ENCODE results near the gene ARHGAP15.

The ARHGAP15 gene

DNA sequence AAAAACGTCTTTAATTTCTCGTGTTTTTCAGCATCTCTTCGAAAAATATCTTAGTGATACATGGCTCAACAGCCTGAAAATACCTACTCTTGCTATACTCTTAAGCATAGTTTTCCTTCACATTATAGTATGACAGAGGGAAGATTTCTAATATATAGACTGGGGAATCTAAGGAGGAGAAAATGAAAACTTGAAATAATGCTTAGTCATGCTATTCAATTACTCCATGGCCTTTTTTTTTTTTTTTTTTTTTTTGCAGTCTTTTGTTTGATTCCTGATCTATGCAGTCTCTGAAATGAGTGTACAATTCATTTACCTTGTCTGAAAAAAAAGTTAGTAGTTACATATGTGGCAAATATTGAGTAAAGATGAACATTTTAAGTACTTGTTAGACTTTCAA, 337.8 kb downstream of the ARHGAP15 start:
- no peak for DNase-seq

DNA sequence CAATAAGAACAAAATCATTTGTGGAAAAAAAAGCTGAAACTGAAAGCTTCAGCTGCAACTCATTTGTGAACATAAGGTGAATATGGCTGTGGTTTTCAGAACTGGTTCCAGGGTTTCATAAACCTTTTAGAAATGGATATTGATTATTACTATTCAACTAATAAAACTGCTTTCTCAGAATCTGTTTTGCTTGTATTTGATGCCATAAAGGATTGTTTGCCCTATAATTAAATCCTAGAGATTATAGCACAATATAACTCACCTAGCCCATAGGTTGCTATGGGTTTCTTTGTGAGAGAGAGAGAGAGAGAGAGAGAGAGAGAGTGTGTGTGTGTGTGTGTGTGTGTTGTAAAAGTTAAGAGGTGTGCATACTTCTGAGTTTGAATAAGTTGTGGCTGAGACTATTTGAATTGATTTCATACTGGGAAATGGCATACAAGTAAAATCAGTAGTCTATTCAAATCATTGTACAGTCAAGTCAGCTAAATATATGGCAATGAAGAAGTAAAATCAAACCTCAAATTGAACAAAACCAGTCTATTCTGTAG, 339.2 kb downstream of the ARHGAP15 start:
- no peak for DNase-seq

DNA sequence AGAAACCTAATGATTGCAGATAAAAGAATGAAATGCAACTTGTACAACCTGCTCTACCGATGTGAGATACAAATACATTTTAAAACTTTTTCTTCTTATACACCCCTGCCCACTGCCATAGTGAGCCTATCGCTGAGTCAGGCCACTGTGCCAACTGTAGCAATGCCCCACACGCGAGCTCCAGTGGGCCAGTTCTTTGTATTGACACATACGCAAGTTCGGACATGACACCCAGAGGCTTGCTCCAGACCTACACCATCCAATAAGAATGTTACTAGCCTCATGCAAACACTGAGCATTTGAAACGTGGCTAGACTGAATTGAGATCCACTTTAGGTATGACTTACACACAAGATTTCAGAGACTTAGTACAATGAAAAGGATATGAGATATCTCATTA, 340.1 kb downstream of the ARHGAP15 start:
- no peak for DNase-seq

DNA sequence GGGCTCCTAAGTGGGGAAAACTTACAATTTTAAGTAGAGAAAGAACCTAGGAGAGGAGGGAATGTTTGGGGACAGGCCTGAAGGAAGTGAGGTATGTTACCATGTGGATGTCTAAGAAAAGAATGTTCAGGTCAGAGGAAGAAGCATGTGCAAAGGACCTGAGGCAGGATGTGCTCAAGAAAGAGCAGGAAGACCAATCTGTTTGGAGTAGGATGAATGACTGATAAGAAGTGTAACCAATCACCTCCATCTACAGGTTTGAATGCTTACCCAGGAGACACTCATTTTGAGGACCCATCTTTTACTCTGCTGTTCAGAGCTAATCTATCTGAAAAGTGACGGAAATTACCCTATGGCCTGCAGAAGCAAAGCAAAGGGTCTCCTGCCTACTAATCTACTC, 342.3 kb downstream of the ARHGAP15 start:
- no peak for DNase-seq

DNA sequence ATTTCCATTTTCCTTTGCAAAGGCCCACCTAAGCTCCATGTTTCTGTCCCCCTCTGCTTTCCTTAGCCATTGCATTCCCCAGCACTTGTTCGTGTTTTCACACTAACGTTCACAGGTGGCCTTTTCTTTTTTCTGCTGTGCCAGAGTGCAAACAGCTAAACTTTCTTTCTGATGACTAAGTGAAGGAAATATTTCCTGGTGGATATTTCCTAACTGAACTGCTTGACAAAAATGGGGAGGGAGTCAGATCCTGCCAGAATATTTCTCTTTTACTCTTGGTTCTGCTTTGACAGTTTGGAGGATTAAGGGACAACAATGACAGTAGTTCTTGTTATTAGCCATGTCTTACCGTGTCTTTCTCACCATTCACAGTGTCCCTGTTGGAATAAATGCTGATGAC, 344.0 kb downstream of the ARHGAP15 start:
- DNase-seq = no peak

DNA sequence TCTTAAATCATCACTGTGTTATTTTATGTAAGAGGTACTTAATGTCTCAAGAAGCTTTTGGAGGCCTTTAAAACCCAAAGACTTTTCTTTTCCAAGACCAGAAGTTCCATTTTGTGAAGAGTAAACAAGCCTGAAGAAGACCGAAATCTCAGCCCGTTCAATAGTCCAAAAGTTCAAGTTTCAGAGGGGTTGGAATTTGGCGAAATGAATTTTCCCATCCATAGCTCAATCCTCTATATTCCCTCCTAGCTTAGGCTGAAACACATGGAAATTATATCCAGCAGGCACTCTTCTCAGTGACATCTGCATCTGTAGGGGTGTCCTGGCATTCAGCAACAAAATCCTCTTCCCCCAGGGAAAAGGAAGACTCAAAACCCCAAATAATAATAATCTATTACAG, 344.6 kb downstream of the ARHGAP15 start:
- DNase-seq = no peak

DNA sequence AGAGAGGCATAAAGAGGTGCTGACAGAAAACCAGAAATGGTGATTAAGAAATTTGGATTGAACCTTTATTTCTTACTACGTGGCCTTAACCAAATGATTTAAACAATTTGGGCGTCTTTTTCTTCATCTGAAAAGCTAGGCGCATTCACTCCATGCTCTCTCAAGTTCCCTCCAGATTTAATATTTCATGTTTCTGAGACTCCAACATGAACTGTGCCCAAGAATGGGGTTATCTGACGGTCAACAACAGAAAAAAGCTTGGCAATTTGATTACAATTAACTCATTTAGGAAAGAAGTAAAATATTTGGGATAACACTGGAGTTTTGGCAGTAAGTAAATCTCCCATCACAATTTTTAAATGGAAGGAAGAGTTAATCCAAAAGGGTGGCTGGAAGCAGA, 345.4 kb downstream of the ARHGAP15 start:
- DNase-seq = no peak

DNA sequence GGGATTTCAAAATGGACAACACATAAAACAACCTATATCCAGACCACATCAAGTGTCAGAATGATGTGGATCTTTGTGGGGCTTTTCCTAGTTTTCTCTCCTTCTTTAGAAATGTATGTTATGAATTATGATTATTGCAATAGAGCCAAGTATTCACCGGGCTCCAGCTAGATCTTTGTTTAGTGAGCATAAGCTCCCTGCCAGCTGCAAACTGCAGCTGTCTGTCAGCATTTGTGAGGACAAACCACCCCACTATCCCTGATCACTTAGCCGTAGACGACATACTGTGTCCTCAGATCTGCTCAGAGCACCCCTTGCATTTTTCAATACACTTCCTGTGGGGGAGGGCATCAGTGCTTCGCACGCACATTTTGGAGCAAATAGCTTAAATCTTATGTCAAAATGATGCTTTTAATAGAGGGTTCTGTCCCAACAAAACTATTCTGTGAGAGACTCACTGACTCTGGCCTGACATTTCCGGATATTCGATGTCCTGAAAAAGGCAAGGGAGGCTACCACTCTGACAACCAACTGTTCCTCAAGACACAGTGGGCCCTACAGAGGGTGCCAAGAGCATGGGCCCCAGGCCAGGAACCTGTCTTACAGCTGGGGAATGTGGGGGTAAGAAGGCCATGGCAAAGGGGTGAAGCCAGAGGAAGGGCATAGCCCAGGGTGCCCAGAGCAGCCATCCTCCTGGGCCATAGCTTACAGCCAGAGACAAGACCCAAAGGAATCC, 346.0 kb downstream of the ARHGAP15 start:
- DNase-seq = no peak

DNA sequence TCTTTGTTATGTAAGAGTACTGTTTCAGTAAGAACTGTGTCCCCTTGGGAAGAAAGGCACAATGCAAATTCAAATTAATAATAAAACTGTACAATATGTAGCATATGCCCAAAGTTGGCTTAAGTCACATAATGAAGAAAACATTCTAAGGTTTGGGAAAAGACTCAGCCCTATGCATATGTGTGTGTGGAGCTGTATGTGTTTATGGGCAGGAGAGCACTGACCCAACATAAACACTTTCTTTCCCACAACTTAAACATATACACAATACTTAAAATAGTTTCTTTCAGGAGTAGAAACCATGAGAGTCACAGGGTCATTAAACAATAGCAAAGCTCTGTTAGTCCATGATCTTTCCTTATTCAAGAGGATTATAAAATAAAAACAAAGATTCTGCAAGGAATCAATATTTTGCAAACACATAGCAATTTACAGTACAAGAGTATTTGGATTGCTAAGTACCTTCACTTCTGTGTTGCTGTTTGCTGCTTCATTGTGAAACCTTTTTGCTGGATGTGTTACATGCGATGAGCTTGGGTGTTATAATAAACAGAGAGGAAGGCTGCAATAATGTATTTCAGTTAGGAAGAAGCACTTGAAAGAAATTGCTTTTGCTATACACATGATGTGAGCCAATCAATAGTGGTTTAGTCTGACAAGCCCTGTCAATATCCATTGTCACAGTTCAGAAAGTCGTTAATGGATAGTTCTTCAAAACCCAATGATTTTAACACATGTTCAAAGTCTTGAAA, 347.3 kb downstream of the ARHGAP15 start:
- DNase-seq = no peak

DNA sequence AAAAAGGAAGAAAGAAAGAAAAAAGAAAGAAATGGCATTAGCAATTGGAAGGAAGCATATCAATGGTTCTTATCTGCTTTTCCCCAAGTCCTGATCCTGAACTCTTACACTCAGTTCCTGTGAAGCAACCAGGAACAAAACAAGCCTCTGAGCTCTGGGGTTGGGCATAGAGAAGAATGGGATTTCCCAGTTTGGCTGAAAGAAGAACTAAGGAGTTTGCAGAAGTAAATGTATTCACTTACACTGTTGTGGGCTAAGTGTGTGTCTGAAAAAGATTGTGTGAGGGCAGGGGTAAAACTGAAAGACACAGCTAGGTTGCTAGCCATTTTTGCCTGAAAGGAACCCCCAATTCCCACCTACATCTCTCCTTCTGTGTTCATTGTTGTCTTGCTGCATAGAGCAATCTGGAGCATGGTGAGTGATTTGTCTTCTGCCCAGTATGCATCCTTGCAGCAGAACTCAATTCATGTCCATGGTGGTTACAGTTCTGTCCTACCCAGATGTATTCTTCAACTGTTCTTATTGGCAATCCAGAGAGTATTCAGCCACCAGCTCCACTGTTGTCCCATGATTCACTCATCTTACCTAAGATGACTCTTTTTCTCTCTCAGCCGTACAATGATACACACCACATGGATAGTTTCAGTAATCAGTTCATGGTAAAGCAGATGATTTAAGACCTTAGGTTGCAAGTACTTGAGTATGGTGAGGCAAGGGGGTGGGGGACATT, 348.7 kb downstream of the ARHGAP15 start:
- no peak for DNase-seq

DNA sequence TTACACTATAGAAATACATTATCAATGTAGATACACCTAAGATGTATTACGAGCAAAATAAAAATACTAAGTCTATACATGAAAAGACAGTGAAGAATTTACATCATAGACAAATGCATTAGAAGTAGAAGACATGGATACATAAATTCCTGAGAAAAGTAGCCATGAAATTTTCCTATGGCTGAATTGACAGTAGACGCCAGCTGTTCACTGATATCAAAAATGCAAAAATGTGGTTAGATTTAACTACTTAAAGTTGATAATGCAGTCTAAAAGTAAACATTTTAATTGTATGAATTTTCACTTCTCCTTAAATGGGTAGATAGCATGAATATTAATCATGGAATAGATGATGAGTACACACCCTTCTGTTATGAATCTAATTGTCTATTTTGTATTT, 350.9 kb downstream of the ARHGAP15 start:
- no peak for DNase-seq

DNA sequence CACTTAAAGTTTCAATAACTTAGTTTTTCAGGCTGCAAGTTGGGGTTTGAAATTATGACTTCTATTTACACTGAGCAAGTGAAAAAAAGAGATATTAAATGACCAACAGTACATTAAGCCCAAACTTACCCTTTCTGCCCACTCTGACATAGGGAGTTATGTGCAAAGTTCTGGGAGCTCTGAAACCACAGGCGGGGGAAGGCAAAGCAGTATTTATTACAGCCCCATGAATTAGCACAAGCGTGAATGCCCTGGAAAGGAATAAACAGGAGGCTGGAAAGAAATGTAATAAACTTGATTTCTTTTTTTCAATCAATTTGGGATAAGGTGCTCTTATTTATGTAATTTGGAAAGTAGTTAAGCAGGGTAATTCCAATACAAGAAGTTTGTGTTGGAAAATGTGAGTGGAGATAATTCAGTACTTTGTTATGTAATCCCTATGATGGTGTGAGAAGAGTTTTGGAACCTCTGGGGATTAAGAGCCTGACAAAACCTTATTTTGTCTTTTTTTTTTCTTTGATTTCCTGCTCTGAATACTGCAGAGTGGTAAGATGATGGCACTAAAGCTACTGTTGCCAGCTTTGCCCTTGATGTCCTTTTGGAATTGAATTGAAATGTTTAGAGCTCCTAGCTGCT, 351.5 kb downstream of the ARHGAP15 start:
- no peak for DNase-seq

DNA sequence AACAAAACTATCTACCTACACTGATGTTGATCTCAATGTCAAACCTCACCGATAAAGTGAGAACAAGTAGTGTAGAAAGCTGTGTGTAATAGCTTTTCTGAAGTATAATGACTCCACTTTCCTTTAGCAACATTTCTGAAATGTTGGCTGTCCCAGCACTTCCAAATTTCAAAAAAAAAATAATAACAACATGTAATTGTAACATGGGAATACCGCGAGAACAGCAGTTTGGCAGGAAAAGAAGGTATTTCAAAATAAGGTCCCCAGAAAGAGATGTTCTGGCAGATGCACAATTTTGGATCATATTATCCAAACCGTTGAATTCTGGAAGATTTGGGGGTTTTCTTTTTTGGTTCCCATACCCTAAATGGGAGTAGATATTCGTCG, 352.0 kb downstream of the ARHGAP15 start:
- no peak for DNase-seq

DNA sequence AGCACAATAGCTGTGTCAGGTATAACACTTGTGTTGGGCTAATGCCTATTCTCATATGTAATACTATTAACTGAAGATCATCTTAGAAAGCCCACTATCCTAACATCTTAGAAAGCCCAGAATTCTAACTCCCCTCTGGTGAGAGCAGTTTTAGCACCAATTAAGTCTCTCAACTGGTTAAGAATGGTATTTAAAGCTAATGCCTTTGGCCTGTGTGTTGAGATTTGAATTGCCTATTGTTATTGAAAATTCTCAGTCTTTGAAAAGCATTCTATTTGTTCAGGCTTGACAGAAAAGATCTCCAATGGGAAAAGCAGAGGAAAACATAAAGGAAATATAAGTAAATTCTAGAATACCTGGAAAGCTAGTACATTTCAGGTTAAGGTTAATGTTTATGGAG, 352.5 kb downstream of the ARHGAP15 start:
- DNase-seq = no peak

DNA sequence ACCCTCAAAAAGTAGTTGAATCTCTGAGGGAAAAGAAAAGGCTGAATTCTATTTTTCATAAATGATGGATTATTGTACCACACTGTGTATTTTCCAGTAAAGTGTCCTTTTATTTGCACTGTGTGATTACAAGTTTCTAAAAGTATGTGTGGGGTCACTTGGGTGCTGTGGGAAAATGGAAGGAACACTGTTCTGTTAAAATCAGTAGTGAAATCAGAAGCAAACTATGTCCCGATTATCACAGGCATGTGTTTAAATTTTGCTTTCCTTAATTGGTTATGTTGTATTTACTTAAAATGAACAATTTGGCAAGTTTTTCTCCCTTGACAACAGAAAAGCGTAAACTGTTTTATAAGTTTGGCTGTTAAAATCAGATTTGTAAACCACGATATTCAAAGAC, 353.1 kb downstream of the ARHGAP15 start:
- DNase-seq = no peak

DNA sequence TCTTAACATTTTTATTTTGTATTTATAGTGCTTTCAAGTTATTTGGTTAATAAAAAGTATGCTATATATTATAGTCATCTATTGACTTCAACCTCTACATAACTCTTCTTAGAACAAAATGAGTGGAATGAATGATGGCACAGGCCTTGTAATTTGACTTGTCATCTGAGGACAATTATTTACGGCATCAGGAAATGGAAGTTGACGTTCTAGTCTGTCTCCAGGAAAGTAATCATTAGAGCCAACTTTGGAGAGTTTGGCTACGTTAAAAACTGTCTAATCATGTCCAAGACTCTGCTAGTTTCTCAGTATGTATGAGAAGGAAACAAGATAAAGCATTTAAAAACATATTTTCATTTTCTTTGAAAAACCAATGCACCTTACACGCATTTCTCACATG, 353.6 kb downstream of the ARHGAP15 start:
- no peak for DNase-seq

DNA sequence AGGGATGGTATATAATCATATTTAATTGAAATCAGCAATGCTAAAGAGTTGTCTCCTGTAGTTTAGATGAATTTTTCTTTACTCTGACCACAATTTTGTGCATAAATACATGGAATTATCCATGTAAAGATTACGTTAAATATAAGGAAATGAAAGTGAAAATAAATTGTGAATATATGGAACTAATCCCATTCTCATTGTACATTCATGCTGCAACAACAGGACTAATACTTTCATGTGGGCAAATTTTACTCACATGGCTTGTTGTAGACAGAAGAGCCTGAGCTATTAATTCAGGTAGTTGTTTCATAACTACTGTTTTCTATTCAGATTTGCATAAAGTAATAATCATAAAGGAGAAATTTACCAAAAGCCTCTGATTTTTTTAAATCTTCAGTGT, 357.8 kb downstream of the ARHGAP15 start:
- DNase-seq = no peak

DNA sequence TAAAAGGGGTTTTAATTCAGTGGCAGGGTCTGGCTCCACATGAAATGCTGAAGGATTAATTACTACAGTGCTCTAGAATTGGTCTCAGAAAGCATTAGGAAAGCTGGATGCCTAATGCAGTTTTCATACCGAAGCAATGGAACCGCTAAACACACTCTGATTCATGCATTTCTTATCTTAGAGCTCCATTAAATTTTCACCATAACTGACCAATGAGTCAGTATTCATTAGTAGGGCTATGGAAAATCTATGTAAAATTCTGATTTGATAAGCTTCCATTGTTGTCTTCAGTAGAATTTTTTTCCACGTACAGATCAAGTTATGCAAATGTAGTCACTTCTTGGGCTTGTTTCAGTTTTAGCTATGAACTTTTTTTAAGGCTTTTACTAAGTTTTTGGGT, 359.9 kb downstream of the ARHGAP15 start:
- no peak for DNase-seq

DNA sequence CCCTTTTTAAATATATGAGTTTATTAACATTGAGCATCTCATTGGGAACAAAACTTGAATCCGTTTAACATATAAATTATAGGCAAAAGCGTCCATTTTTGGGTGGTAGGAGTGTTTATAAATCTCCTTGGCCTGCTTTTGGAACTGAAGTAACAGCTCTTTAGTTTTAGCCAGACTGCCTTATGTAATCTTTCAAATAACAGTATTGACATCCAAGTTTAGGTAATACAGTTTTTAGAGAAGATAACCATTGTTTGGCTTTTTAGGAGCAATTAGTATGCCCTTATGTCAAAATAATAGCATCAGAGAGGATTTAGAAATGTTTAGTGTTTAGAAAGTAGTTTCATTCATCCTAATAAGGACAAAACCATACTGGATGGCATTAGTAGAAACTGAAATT, 361.9 kb downstream of the ARHGAP15 start:
- DNase-seq = no peak

DNA sequence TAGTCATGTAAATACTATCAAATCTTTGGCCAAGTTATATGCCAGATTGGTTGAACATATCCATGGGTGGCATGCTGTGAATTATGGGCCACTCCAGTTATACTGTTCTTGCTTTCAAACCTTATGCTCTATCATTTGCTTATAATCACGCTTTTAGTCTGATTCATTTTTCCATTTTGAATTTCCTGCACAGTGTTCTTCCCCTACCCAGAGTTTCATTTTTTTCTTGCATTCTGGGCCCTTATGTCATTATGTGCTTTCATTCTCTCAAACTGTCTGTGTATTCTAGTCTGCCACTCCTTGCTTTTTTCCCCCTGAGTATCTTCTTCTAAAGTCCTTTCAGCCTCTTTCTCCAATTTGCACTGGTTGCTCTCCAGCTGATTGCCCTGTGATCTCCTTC, 364.1 kb downstream of the ARHGAP15 start:
- no peak for DNase-seq

DNA sequence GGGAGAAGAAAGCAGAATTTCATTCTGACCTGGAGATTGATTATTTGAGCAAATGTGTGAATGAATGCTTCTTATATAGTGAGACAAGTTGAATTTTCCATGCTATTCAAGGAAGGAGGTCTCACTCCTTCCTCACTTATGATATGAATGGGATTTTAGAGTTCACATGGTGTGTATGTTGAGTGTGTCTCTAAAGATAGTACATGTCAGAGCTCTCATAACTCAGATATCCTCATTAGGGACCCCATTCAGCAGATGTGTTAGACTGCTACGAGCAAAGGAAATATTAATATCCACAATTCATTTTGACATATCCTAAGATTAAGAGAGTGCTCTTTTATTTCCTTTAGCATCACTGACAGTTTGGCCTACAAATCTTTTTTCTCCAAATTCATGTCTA, 368.5 kb downstream of the ARHGAP15 start:
- no peak for DNase-seq

DNA sequence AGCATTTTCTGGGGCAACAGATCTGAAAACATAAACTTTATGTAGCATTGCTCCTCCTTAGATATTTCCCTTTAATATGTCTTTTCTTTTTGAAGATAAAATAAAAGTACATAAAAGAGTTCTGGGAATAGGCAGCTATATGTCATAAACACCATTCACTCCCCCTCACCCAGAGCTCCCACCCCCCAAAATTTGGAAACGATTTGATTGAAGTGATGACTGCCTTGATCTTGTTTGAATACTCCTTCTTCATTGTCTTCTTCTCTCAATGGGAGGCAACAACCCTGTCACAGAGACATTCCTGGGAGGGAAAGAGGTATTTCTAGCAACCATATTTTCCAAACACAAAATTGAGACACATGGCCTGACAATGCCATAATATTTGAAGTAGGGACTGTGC, 369.3 kb downstream of the ARHGAP15 start:
- no peak for DNase-seq

DNA sequence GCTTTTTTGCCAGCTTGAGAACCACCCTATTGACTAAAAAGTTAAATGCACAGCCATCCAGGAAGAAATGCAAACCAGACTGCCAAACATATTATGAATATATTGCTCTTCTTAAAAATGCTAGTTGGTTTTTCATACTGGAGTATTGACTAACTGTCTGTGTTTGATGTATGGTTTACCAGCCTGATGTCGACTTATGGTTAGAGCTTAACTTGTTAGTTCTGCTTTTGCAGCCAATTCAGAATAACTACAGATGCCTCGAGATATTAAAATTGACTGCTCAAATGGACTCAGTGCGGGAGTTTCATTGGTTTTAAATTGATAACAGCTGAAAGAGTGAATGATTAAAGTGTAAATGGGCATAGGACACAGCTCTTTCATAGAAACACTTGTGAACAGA, 369.8 kb downstream of the ARHGAP15 start:
- DNase-seq = no peak
